Hepatocyte (in vitro differentiated cells): ENCODE data around the gene ZCCHC8. TPM values are rescaled to one million over a fixed set of nuclear protein-coding genes. Genes with fewer than 3 reads are reported as not detected.

Experiments
- DNase-seq: peaks from one replicate; pipeline ENCODE4 v3.0.0-alpha.2; 2016; ENCODE audit warnings: low spot score
- H2AFZ ChIP-seq: fragments of 200-600 bp; sonication (generic); 2 replicates; pipeline ENCODE4 v1.6.0; 2016; ENCODE audit warnings: antibody characterized with exemption, mild to moderate bottlenecking
- H3K27ac ChIP-seq: fragments of 200-600 bp; sonication (generic); 2 replicates; pipeline ENCODE4 v1.5.1; 2016; ENCODE audit warnings: mild to moderate bottlenecking
- H3K27me3 ChIP-seq: fragments of 200-600 bp; sonication (generic); 2 replicates; pipeline ENCODE4 v1.6.1; 2016
- H3K36me3 ChIP-seq: fragments of 200-600 bp; sonication (generic); replicated peaks from 2 replicates; pipeline ENCODE4 v1.5.1; 2016; ENCODE audit warnings: low read depth; ENCODE audit not compliant: insufficient read depth
- H3K4me1 ChIP-seq: fragments of 200-600 bp; sonication (generic); 2 replicates; pipeline ENCODE4 v1.5.1; 2016; ENCODE audit warnings: mild to moderate bottlenecking, moderate library complexity; ENCODE audit not compliant: insufficient read depth
- H3K4me2 ChIP-seq: fragments of 200-600 bp; sonication (generic); 2 replicates; pipeline ENCODE4 v1.6.0; 2016
- H3K4me3 ChIP-seq: fragments of 200-600 bp; sonication (generic); 2 replicates; pipeline ENCODE4 v1.5.1; 2016; ENCODE audit warnings: mild to moderate bottlenecking
- H3K79me2 ChIP-seq: fragments of 200-600 bp; sonication (generic); 2 replicates; pipeline ENCODE4 v1.6.0; 2017; ENCODE audit warnings: mild to moderate bottlenecking
- H3K9me2 ChIP-seq: fragments of 200-600 bp; sonication (generic); replicated peaks from 2 replicates; pipeline ENCODE4 v1.6.0; 2017; ENCODE audit warnings: mild to moderate bottlenecking; ENCODE audit not compliant: insufficient read depth
- H3K9me3 ChIP-seq: fragments of 200-600 bp; sonication (generic); 2 replicates; pipeline ENCODE4 v1.5.1; 2016; ENCODE audit warnings: low read depth, mild to moderate bottlenecking
- H4K20me1 ChIP-seq: fragments of 200-600 bp; sonication (generic); 2 replicates; pipeline ENCODE4 v1.6.0; 2016; ENCODE audit warnings: mild to moderate bottlenecking; ENCODE audit not compliant: insufficient read depth, poor library complexity, severe bottlenecking
- EZH2 ChIP-seq: fragments of 200-600 bp; sonication (generic); IDR thresholded peaks from 2 replicates; pipeline ENCODE4 v1.6.1; 2016; ENCODE audit warnings: antibody characterized with exemption, mild to moderate bottlenecking, borderline replicate concordance
- EZH2phosphoT487 ChIP-seq: fragments of 200-600 bp; sonication (generic); IDR thresholded peaks from one replicate; pipeline ENCODE4 v1.6.1; 2018; ENCODE audit warnings: antibody characterized with exemption, mild to moderate bottlenecking, low read depth, moderate library complexity; ENCODE audit not compliant: unreplicated experiment, severe bottlenecking
- WGBS: methylation state at CpG from one replicate; pipeline ENCODE4 v1.1.6; 2016; ENCODE audit warnings: low lambda C conversion rate; ENCODE audit errors: missing lambda C conversion rate; 5-methylcytosine and 5-hydroxymethylcytosine counted together
- polyA plus RNA-seq: library from polyadenylated mRNA; unstranded; fragments of >200 nt; fragmentation: Nextera tagmentation; extraction: Ambion mirVana; gene quantifications from 2 replicates; pipeline ENCODE4 v1.2.1, GENCODE V29; 2016
- total RNA-seq: library from RNA; depleted of rRNA; stranded (reverse); fragments of >200 nt; gene quantifications from 2 replicates; pipeline ENCODE4 v1.2.3, GENCODE V29; 2014
- TF ChIP-seq, protein P1 (sequence below): fragments of 200-600 bp; sonication (generic); IDR thresholded peaks from 2 replicates; pipeline ENCODE4 v1.5.1; 2016; ENCODE audit warnings: antibody characterized with exemption, mild to moderate bottlenecking; ENCODE audit not compliant: poor library complexity

ZCCHC8 gene
- total and polyA plus RNA-seq, 2 experiments from 2014 or later = 12.2 to 24.5 TPM

DNA sequence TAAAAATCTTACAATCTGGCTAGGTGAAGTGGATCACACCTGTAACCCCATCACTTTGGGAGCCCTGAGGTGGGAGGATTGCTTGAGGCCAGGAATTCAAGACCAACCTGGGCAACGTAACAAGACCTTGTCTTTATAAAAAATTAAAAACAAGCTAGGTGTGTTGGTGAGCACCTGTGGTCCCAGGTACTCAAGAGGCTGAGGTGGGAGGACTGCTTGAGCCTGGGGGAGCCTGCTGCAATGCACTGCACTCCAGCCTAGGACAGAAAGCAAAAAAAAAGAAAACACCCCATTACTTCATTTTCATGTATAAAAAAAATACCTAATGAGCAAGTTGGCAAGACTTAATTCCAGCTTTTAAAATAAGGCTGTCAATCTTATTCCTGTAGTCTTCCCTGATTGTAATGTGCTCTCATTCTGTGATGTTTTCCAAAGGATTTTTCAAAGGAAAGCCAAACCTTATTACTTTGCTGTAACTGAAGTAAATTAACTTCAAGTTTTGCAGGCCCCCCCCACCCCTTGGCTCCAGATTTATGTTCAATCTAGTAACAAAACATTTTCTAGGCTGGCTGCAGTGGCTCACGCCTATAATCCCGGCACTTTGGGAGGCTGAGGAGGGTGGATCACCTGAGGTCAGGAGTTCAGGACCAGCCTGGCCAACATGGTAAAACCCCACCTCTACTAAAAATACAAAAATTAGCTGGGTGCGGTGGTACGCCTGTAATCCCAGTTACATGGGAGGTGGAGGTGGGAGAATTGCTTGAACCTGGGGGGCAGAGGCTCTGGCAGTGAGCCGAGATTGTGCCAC lies 3.3 kb upstream of the ZCCHC8 start:
- WGBS = 87% methylated on average over 6 of the region's 6 CpGs
- Histone ChIP-seq H3K27me3 (no peaks in the 10 kb centered on the region), H3K27ac (no peak overlapping the region), H3K4me3 (no peak overlapping the region), H2AFZ (no peak overlapping the region), H3K9me3 (no peaks in the 10 kb centered on the region), H3K36me3 (no peaks in the 10 kb centered on the region), H3K4me2 (no peak overlapping the region), H4K20me1 (peaks cover 20% of the 10 kb centered on the region), H3K79me2 (peaks cover 25% of the 10 kb centered on the region), H3K4me1 (peaks cover 5% of the 10 kb centered on the region), H3K9me2 (no peaks in the 10 kb centered on the region)
- TF ChIP-seq, protein P1, sequence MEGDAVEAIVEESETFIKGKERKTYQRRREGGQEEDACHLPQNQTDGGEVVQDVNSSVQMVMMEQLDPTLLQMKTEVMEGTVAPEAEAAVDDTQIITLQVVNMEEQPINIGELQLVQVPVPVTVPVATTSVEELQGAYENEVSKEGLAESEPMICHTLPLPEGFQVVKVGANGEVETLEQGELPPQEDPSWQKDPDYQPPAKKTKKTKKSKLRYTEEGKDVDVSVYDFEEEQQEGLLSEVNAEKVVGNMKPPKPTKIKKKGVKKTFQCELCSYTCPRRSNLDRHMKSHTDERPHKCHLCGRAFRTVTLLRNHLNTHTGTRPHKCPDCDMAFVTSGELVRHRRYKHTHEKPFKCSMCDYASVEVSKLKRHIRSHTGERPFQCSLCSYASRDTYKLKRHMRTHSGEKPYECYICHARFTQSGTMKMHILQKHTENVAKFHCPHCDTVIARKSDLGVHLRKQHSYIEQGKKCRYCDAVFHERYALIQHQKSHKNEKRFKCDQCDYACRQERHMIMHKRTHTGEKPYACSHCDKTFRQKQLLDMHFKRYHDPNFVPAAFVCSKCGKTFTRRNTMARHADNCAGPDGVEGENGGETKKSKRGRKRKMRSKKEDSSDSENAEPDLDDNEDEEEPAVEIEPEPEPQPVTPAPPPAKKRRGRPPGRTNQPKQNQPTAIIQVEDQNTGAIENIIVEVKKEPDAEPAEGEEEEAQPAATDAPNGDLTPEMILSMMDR = no peak
- no peak for TF ChIP-seq EZH2phosphoT487
- TF ChIP-seq EZH2 = no peak
- DNase-seq = no peak

DNA sequence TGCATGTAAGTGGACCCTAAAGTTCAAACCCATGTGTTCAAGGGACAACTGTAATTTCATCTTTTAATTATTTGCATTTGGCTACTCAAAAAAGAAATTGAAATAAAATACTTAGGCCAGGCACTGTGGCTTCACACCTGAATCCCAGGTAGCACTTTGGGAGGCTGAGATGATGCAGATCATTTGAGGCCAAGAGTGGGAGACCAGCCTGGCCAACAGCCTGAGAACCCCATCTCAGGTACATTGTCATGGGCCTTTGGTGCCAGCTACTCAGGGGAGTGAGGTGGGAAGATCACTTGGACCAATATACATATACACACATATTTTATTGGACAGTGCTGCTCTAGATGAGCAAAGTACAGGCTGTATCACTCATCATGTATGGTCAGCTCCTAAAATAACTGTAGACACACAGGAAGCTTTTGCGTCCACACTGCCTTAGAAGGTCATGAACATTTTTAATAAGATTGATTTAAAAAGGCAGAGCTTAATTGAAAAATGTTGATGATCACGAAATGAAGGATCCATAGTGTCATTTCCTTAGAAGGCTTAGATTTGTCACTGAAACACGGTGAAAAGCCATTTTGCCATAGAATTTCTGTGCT lies 2.5 kb upstream of the ZCCHC8 start:
- Histone ChIP-seq H3K4me2 (no peak overlapping the region), H3K4me1 (peaks cover 12% of the 10 kb centered on the region), H3K9me2 (no peaks in the 10 kb centered on the region), H2AFZ (no peak overlapping the region), H3K79me2 (peaks cover 26% of the 10 kb centered on the region), H3K4me3 (no peak overlapping the region), H4K20me1 (peaks cover 18% of the 10 kb centered on the region), H3K27me3 (no peaks in the 10 kb centered on the region), H3K9me3 (no peaks in the 10 kb centered on the region), H3K27ac (no peak overlapping the region), H3K36me3 (no peaks in the 10 kb centered on the region)
- 96% methylated on average over 3 of the region's 3 CpGs for WGBS
- TF ChIP-seq EZH2 (no peak), EZH2phosphoT487 (no peak)
- no peak for DNase-seq

DNA sequence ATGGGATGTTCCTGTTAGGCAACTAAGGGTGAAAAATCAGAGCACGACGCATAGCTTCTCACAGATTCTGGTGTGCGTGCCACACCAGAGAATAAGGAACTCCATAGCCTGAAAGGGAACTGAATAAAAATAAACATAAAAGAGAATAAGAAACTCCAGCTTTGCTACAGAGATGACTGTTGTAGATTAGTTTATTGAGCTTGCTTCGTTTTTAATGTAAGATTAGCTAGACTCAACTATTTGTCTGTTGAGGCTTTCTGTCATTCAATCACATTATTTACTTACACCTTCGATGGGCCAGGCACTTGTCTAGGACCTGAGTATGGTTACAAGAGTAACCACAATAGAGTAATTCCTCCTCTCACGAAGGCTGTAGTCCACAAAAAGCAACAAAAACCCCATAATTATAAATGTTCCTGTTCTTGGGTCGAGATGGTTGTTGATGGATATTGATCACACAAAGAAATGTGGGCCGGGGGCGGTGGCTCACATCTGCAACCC lies 807 bp upstream of the ZCCHC8 start:
- H3K9me2 ChIP-seq = no peaks in the 10 kb centered on the region
- no peaks in the 10 kb centered on the region for H3K9me3 ChIP-seq
- peak overlapping the region; percentile 28 for H2AFZ ChIP-seq
- TF ChIP-seq, protein P1 = no peak
- TF ChIP-seq EZH2 (no peak), EZH2phosphoT487 (no peak)
- no peak overlapping the region for H3K4me3 ChIP-seq
- peaks cover 37% of the 10 kb centered on the region for H3K79me2 ChIP-seq
- peaks cover 12% of the 10 kb centered on the region for H4K20me1 ChIP-seq
- H3K36me3 ChIP-seq = no peaks in the 10 kb centered on the region
- no peaks in the 10 kb centered on the region for H3K27me3 ChIP-seq
- no peak for DNase-seq
- WGBS = 89% methylated on average over 9 of the region's 9 CpGs
- peak overlapping the region; percentile 54 for H3K27ac ChIP-seq
- H3K4me2 ChIP-seq = peak overlapping the region; percentile 71
- H3K4me1 ChIP-seq = peaks cover 16% of the 10 kb centered on the region

DNA sequence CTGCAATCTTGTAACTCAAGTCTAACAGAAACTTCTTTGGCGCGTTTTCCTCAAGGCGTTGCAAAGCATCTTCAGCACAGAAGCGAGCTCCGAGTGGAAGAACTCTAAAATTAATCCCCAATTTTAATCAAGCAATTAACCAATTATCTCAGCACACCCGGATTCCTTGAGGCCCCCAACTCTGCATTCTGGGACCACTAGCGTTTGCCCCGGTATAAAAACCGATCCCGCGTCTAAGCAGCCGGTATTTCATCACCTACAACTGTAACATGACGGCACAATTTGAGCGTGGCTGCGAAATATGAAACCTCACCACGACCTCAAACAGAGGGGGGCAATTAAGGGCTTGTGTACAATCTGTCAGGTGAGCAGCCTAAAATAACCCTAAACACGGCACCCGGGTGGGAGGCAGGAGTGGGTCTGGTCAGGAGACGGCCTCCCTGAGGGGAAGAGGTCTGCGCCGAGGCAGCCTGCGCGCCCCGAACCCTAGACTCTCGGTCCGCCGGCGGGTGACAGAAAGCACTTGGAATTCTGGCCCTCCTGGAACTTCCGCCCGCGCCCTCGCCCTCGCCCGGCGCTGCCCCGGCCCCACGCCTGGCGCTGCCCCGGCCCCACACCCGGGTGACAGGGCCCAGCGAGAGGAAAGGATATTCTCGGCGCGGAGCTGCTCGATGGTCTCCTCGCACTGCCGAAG lies 594 bp downstream of the ZCCHC8 start:
- H3K9me2 ChIP-seq = no peaks in the 10 kb centered on the region
- WGBS = 1% methylated on average over 27 of the region's 47 CpGs
- no peak for TF ChIP-seq EZH2phosphoT487
- TF ChIP-seq, protein P1 = no peak
- no peak for TF ChIP-seq EZH2
- peak overlapping the region; percentile 72 for H2AFZ ChIP-seq
- H3K4me2 ChIP-seq = peak overlapping the region; percentile 88
- no peaks in the 10 kb centered on the region for H3K9me3 ChIP-seq
- no peaks in the 10 kb centered on the region for H3K27me3 ChIP-seq
- H3K79me2 ChIP-seq = peaks cover 46% of the 10 kb centered on the region
- H3K4me1 ChIP-seq = peaks cover 16% of the 10 kb centered on the region
- peaks cover 8% of the 10 kb centered on the region for H4K20me1 ChIP-seq
- H3K36me3 ChIP-seq = no peaks in the 10 kb centered on the region
- peak overlapping the region; percentile 64 for H3K4me3 ChIP-seq
- H3K27ac ChIP-seq = peak overlapping the region; percentile 99
- DNase-seq = peak; percentile 68
